H1 (cell line): ENCODE results near the gene CCDC80. TPM values are rescaled to one million over a fixed set of nuclear protein-coding genes. Genes with fewer than 3 reads are reported as not detected.

Source experiments
- CTCF ChIA-PET: fragments of 300-600 bp; sonication (Branson Sonifier 250); formaldehyde crosslinking; loops from one replicate; lab custom pipeline; 2021; ENCODE audit not compliant: partially characterized antibody; lab: Charles Lee
- POLR2A ChIA-PET: fragments of 300-600 bp; sonication (Branson Sonifier 250); formaldehyde crosslinking; loops from one replicate; lab custom pipeline; 2021; ENCODE audit warnings: inconsistent platforms; ENCODE audit not compliant: partially characterized antibody; lab: Charles Lee
- DNase-seq, 2 experiments: peaks; one replicate each; pipeline versions ENCODE4 v3.0.0 to v3.0.0-alpha.2; 2010 to 2022; ENCODE audit warnings: low spot score in 2 of 2, low read depth in 1 of 2, mixed read lengths in 1 of 2
- FAIRE-seq: peaks from 2 replicates; lab custom pipeline; 2011; peaks lifted over from hg19 to GRCh38; lab: Jason Lieb, UNC
- H2AFZ ChIP-seq: 2 replicates; pipeline ENCODE4 v1.8.1; 2012; ENCODE audit warnings: low read length, inconsistent platforms
- H2AK5ac ChIP-seq: 2 replicates; pipeline ENCODE4 v1.6.1; 2013; ENCODE audit warnings: low read depth, low read length
- H2BK120ac ChIP-seq: replicated peaks from 2 replicates; pipeline ENCODE3; 2013; ENCODE audit warnings: low read depth, low read length, inconsistent platforms
- H2BK12ac ChIP-seq: 2 replicates; pipeline ENCODE4 v1.6.1; 2013; ENCODE audit warnings: low read depth, low read length
- H2BK15ac ChIP-seq: 2 replicates; pipeline ENCODE4 v1.6.1; 2013; ENCODE audit warnings: low read length
- H2BK20ac ChIP-seq: 2 replicates; pipeline ENCODE4 v1.6.1; 2013; ENCODE audit warnings: low read length
- H2BK5ac ChIP-seq: 2 replicates; pipeline ENCODE4 v1.6.1; 2013; ENCODE audit warnings: low read depth, low read length
- H3K14ac ChIP-seq: 2 replicates; pipeline ENCODE4 v1.6.1; 2013; ENCODE audit warnings: inconsistent platforms; ENCODE audit not compliant: insufficient read length
- H3K18ac ChIP-seq: 2 replicates; pipeline ENCODE4 v1.6.1; 2013; ENCODE audit warnings: low read length; ENCODE audit errors: extremely low read depth
- H3K23ac ChIP-seq: 2 replicates; pipeline ENCODE4 v1.6.1; 2013; ENCODE audit warnings: inconsistent platforms; ENCODE audit not compliant: insufficient read length
- H3K23me2 ChIP-seq: 2 replicates; pipeline ENCODE4 v1.6.1; 2013; ENCODE audit warnings: low read depth, low read length
- H3K27ac ChIP-seq: 2 replicates; pipeline ENCODE4 v1.6.1; 2011; ENCODE audit warnings: low read depth, low read length, inconsistent platforms
- H3K27me3 ChIP-seq, 4 experiments: replicated peaks in 1 of 4; 1 replicate in 1 of 4; 2 replicates in 3 of 4; pipeline versions ENCODE4 v1.6.1 to v1.8.1; 2011 to 2013; ENCODE audit warnings: low read length in 3 of 4, mild to moderate bottlenecking in 3 of 4, inconsistent platforms in 2 of 4, mixed read lengths in 2 of 4, moderate library complexity in 1 of 4; ENCODE audit not compliant: control insufficient read depth in 3 of 4, insufficient read depth in 3 of 4; ENCODE audit errors: extremely low read depth in 1 of 4
- H3K36me3 ChIP-seq, 4 experiments: 2 replicates each; pipeline versions ENCODE4 v1.6.1 to v1.8.1; 2011 to 2013; ENCODE audit warnings: mild to moderate bottlenecking in 4 of 4, low read length in 3 of 4, moderate library complexity in 2 of 4, control low read depth in 1 of 4, inconsistent platforms in 1 of 4; ENCODE audit not compliant: insufficient read depth in 4 of 4, control insufficient read depth in 2 of 4
- H3K4ac ChIP-seq: replicated peaks from 2 replicates; pipeline ENCODE3; 2013; ENCODE audit warnings: low read length, low read depth, mixed read lengths, inconsistent platforms; ENCODE audit not compliant: insufficient read length
- H3K4me1 ChIP-seq, 4 experiments: replicated peaks in 1 of 4; 1 replicate in 1 of 4; 2 replicates in 3 of 4; pipeline versions ENCODE4 v1.6.1 to v1.8.1; 2011 to 2013; ENCODE audit warnings: low read length in 3 of 4, inconsistent platforms in 2 of 4, mixed read lengths in 1 of 4; ENCODE audit not compliant: insufficient read depth in 4 of 4, control insufficient read depth in 3 of 4
- H3K4me2 ChIP-seq, 2 experiments: 2 replicates each; pipeline versions ENCODE4 v1.6.1 to v1.8.1; 2011 to 2013; ENCODE audit warnings: low read depth in 2 of 2, low read length in 2 of 2, control low read depth in 1 of 2, inconsistent platforms in 1 of 2, mild to moderate bottlenecking in 1 of 2; ENCODE audit not compliant: insufficient read depth in 1 of 2
- H3K4me3 ChIP-seq, 4 experiments: fragments of 200-600, 300-600 bp in 1 of 4; sonication (generic), shearing (Covaris generic), sonication (Bioruptor Twin) in 1 of 4; 2 replicates each; pipeline versions ENCODE4 v1.5.1 to v1.8.1; 2011 to 2016; ENCODE audit warnings: low read length in 4 of 4, low read depth in 3 of 4, control low read depth in 2 of 4, inconsistent platforms in 2 of 4, mild to moderate bottlenecking in 2 of 4, mixed read lengths in 1 of 4, moderate library complexity in 1 of 4; ENCODE audit not compliant: insufficient read depth in 2 of 4; ENCODE audit errors: extremely low read depth in 1 of 4
- H3K56ac ChIP-seq: replicated peaks from 2 replicates; pipeline ENCODE3; 2013; ENCODE audit warnings: low read depth, mild to moderate bottlenecking, mixed read lengths, low read length, inconsistent platforms; ENCODE audit not compliant: insufficient read length
- H3K79me1 ChIP-seq: 2 replicates; pipeline ENCODE4 v1.6.1; 2013; ENCODE audit warnings: low read depth, low read length, control low read depth
- H3K79me2 ChIP-seq, 2 experiments: 2 replicates each; pipeline versions ENCODE4 v1.6.1 to v1.8.1; 2012 to 2013; ENCODE audit warnings: low read length in 2 of 2, mild to moderate bottlenecking in 2 of 2, inconsistent platforms in 1 of 2; ENCODE audit not compliant: insufficient read depth in 2 of 2, control insufficient read depth in 1 of 2
- H3K9ac ChIP-seq, 4 experiments: replicated peaks in 1 of 4; 1 replicate in 1 of 4; 2 replicates in 3 of 4; pipeline versions ENCODE4 v1.6.1 to v1.8.1; 2011 to 2013; ENCODE audit warnings: low read depth in 3 of 4, low read length in 3 of 4, control low read depth in 2 of 4, mild to moderate bottlenecking in 2 of 4, moderate library complexity in 2 of 4, inconsistent platforms in 1 of 4; ENCODE audit errors: extremely low read depth in 1 of 4
- H3K9me3 ChIP-seq, 2 experiments: 2 replicates each; pipeline versions ENCODE4 v1.6.1 to v1.8.1; 2012 to 2013; ENCODE audit warnings: mild to moderate bottlenecking in 2 of 2, moderate library complexity in 2 of 2, control low read depth in 1 of 2, inconsistent platforms in 1 of 2, low read depth in 1 of 2, low read length in 1 of 2, mixed read lengths in 1 of 2; ENCODE audit not compliant: insufficient read depth in 2 of 2
- H4K20me1 ChIP-seq, 2 experiments: replicated peaks in 1 of 2; 2 replicates each; pipeline versions ENCODE3 to v1.8.1; 2011 to 2013; ENCODE audit warnings: inconsistent platforms in 2 of 2, low read length in 2 of 2, mild to moderate bottlenecking in 1 of 2; ENCODE audit not compliant: insufficient read depth in 2 of 2, control insufficient read depth in 1 of 2
- H4K5ac ChIP-seq: 2 replicates; pipeline ENCODE4 v1.6.1; 2013; ENCODE audit warnings: low read length, low read depth, mixed read lengths, inconsistent platforms; ENCODE audit not compliant: insufficient read length
- H4K8ac ChIP-seq: 2 replicates; pipeline ENCODE4 v1.8.0; 2013; ENCODE audit warnings: mild to moderate bottlenecking, moderate library complexity, low read length, inconsistent platforms; ENCODE audit not compliant: insufficient read depth; ENCODE audit errors: extremely low read depth
- H4K91ac ChIP-seq: replicated peaks from 2 replicates; pipeline ENCODE3; 2013; ENCODE audit warnings: low read length, mixed read lengths, inconsistent platforms; ENCODE audit not compliant: insufficient read length
- CHD1 ChIP-seq: IDR thresholded peaks from 2 replicates; pipeline ENCODE4 v1.6.1; 2012; ENCODE audit warnings: low read depth, low read length, improper control_type of control experiment
- CHD2 ChIP-seq: IDR thresholded peaks from 2 replicates; pipeline ENCODE4 v1.6.1; 2012; ENCODE audit warnings: low read length, improper control_type of control experiment
- YY1 ChIP-seq: IDR thresholded peaks from 2 replicates; pipeline ENCODE4 v1.6.1; 2011; ENCODE audit warnings: low read depth, mild to moderate bottlenecking, low read length
- WGBS, 2 experiments: shearing (Covaris generic) in 1 of 2; methylation state at CpG; one replicate each; pipeline versions ENCODE4 v1.1.6 to v1.1.7; 2013 to 2015; ENCODE audit warnings: low lambda C conversion rate in 2 of 2, mixed read lengths in 2 of 2, inconsistent platforms in 1 of 2, low coverage in 1 of 2, missing lambda C conversion rate in 1 of 2; ENCODE audit not compliant: insufficient replicate concordance in 2 of 2, insufficient coverage in 1 of 2, insufficient read length in 1 of 2; ENCODE audit errors: extremely low coverage in 1 of 2, missing lambda C conversion rate in 1 of 2; 5-methylcytosine and 5-hydroxymethylcytosine counted together
- polyA plus RNA-seq, 7 experiments: library from polyadenylated mRNA; depleted of rRNA in 3 of 7; stranded (reverse) in 5 of 7; unstranded in 2 of 7; fragments of >200 nt in 5 of 7; fragments of 200-250 nt in 2 of 7; gene quantifications; 1 replicate in 5 of 7; 2 replicates in 1 of 7; 4 replicates in 1 of 7; pipeline versions ENCODE4 v1.2.1 to v1.2.3, GENCODE V29; 2011 to 2013; ENCODE audit warnings: missing spikeins in 2 of 7, mixed read lengths in 2 of 7
- total RNA-seq: library from RNA; stranded (reverse); fragmentation: NEBNext Ultra II Directional; extraction: Animal tissue kit (Norgen Biotek cat#: 25700); gene quantifications from 2 replicates; pipeline ENCODE4 v1.2.1, GENCODE V29; 2021

The CCDC80 gene
- total and polyA plus RNA-seq, 2 of the 8 experiments (the other 6 are each of a cell fraction or from before 2014, with no cell fraction given), result 1.1 to 12.9 TPM

DNA sequence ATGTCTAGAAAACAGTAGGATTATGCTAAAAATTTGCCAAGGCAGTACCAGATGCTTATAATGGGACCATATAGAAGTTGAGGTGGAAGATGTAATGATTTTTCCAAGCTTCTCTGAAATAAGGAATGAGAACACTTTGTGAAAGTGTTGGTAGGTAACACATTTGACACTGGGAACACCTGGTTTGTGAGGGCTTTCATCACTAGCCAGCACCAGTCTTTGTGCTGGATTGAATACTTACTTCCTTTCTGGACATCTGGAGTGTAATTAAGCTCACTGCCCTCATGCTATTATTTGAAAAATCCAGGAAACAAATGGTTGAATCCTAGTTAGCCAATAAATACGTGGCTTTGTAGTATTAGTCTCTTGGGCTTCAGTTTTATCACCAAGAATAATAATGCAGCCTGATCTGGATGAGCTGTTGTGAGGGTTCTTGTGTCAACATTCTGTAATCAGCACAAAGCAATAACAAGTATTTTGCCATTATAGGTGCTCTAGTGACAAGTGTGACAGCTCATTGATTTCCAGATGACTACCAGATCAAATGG lies 12.9 kb downstream of the CCDC80 start:
- H3K4me1 ChIP-seq, result peaks cover 2 to 14% (median 11%) of the 10 kb centered on the region in 4 experiments
- no peaks in the 10 kb centered on the region for H3K79me1 ChIP-seq
- H2AK5ac ChIP-seq, result no peak overlapping the region
- no peak overlapping the region for H2AFZ ChIP-seq
- no peak overlapping the region for H3K23ac ChIP-seq
- H4K5ac ChIP-seq, result no peak overlapping the region
- no peak overlapping the region for H4K91ac ChIP-seq
- H3K4me2 ChIP-seq, result no peak overlapping the region
- H3K27me3 ChIP-seq, result no peaks in the 10 kb centered on the region
- no peak overlapping the region for H3K27ac ChIP-seq
- H3K4ac ChIP-seq, result no peak overlapping the region
- ChIA-PET POLR2A (interaction anchor here (2.2 kb wide), 1 partner anchor 14 kb away, joined by 8 read pairs; no protein-coding TSS in a partner anchor), CTCF (interaction anchor here (0.6 to 2.3 kb wide), 8 partner anchors 9 to 499 kb away, joined by 3 to 9 read pairs (median 3); no protein-coding TSS in a partner anchor)
- 88% methylated on average over 1 of the region's 1 CpG; no CpG with 5 or more reads in 1 of the 2 experiments for WGBS, 2 experiments
- no peaks in the 10 kb centered on the region for H3K36me3 ChIP-seq
- no peaks in the 10 kb centered on the region for H3K9me3 ChIP-seq
- H2BK12ac ChIP-seq, result no peak overlapping the region
- H2BK5ac ChIP-seq, result no peak overlapping the region
- no peak overlapping the region for H4K8ac ChIP-seq
- no peak overlapping the region for H2BK20ac ChIP-seq
- no peaks in the 10 kb centered on the region for H3K79me2 ChIP-seq
- no peak overlapping the region for H2BK15ac ChIP-seq
- no peaks in the 10 kb centered on the region for H3K23me2 ChIP-seq
- no peak for FAIRE-seq
- no peaks in the 10 kb centered on the region for H4K20me1 ChIP-seq
- no peak overlapping the region for H3K9ac ChIP-seq
- no peak overlapping the region for H2BK120ac ChIP-seq
- TF ChIP-seq YY1 (no peak), CHD1 (no peak), CHD2 (no peak)
- H3K14ac ChIP-seq, result no peak overlapping the region
- H3K4me3 ChIP-seq, result no peak overlapping the region
- H3K56ac ChIP-seq, result no peak overlapping the region
- DNase-seq, result no peak
- no peak overlapping the region for H3K18ac ChIP-seq
